Cardiac muscle cell (in vitro differentiated cells and primary cell): ENCODE results near the gene EIF3L. TPM values are rescaled to one million over a fixed set of nuclear protein-coding genes. Genes with fewer than 3 reads are reported as not detected.

ENCODE experiments used
- DNase-seq, 2 donors: peaks; one replicate each; pipeline versions ENCODE4 v3.0.0 to v3.0.0-alpha.2; 2010 to 2017; ENCODE audit warnings: low read depth in 1 of 2, low spot score in 1 of 2
- H3K27ac ChIP-seq: fragments of 200-600 bp; sonication (generic); 2 replicates; pipeline ENCODE4 v1.5.1; 2016
- H3K27me3 ChIP-seq: fragments of 200-600 bp; sonication (generic); 2 replicates; pipeline ENCODE4 v1.6.0; 2016; ENCODE audit warnings: control low read depth
- H3K36me3 ChIP-seq: fragments of 200-600 bp; sonication (generic); 2 replicates; pipeline ENCODE4 v1.5.1; 2016; ENCODE audit warnings: control low read depth
- H3K4me1 ChIP-seq: fragments of 200-600 bp; sonication (generic); 2 replicates; pipeline ENCODE4 v1.8.1; 2017; ENCODE audit warnings: low read depth, mild to moderate bottlenecking, mixed run types
- H3K4me3 ChIP-seq: fragments of 200-600 bp; sonication (generic); 2 replicates; pipeline ENCODE4 v1.5.1; 2016; ENCODE audit warnings: mild to moderate bottlenecking
- H3K9me3 ChIP-seq: fragments of 200-600 bp; sonication (generic); 2 replicates; pipeline ENCODE4 v1.5.1; 2017; ENCODE audit warnings: low read depth, mild to moderate bottlenecking, control low read depth
- polyA plus RNA-seq: library from polyadenylated mRNA; unstranded; fragments of >200 nt; fragmentation: Nextera tagmentation; extraction: Ambion mirVana; gene quantifications from 2 replicates; pipeline ENCODE4 v1.2.1, GENCODE V29; 2016
- total RNA-seq: library from RNA; depleted of rRNA; stranded (reverse); fragments of >200 nt; gene quantifications from 2 replicates; pipeline ENCODE4 v1.2.3, GENCODE V29; 2016
- TF ChIP-seq, protein P1 (sequence below): IDR thresholded peaks from 2 replicates; pipeline ENCODE4 v1.5.1; 2012; ENCODE audit warnings: low read depth, mild to moderate bottlenecking, low read length

The EIF3L gene
- total and polyA plus RNA-seq, 2 experiments from 2014 or later, result 213 to 422 TPM

DNA sequence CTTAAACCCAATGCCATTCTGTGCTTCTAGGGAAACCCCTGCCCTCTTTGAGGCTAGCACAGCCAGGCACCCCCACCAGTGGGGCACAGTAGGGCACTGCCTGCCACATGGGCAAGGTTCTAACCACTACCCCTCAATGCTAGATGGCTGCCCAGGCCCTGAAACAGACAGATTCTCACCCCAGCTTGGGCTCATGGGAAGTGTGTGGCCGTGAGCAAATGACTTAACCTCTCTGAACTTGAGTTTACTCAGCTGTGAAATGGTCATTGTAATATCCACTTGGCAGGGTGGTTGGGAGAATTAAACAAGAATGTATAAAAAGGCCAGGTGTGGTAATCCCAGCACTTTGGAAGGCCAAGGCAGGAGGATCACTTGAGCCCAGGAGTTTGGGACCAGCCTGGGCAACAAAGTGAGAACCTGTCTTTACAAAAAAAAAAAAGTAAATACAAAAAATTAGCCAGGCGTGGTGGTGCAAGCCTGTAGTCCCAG is 81.8 kb downstream of the EIF3L start:
- TF ChIP-seq, protein P1, sequence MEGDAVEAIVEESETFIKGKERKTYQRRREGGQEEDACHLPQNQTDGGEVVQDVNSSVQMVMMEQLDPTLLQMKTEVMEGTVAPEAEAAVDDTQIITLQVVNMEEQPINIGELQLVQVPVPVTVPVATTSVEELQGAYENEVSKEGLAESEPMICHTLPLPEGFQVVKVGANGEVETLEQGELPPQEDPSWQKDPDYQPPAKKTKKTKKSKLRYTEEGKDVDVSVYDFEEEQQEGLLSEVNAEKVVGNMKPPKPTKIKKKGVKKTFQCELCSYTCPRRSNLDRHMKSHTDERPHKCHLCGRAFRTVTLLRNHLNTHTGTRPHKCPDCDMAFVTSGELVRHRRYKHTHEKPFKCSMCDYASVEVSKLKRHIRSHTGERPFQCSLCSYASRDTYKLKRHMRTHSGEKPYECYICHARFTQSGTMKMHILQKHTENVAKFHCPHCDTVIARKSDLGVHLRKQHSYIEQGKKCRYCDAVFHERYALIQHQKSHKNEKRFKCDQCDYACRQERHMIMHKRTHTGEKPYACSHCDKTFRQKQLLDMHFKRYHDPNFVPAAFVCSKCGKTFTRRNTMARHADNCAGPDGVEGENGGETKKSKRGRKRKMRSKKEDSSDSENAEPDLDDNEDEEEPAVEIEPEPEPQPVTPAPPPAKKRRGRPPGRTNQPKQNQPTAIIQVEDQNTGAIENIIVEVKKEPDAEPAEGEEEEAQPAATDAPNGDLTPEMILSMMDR, result no peak
- H3K36me3 ChIP-seq, result peaks cover 8% of the 10 kb centered on the region

DNA sequence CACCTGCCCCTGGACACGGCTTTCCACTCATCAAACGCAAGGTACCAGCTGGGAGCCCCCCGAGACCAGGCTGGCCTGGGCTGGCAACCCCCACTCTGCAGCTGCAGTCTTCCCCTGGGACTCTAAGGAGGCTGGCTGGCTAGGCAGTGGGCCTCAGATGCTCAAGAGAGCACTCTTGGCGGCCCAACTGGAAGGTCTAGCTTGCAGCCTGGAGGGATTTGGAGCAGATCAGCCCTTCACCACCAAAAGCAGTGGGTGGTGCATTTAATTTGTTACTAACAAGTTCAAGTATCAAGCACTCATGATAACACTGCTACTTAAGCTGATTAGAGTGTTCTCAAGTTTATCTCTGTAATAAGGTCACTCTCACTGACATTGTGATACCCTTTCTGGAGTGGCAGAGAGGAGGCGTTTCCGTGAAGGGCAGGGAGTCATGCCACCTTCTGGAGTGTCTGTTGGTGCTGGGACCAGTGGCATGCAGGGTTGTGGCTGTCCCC is 82.7 kb downstream of the EIF3L start:
- TF ChIP-seq, protein P1, result no peak
- Histone ChIP-seq H3K27me3 (no peaks in the 10 kb centered on the region), H3K36me3 (peaks cover 5% of the 10 kb centered on the region), H3K27ac (no peak overlapping the region), H3K9me3 (no peaks in the 10 kb centered on the region), H3K4me1 (peaks cover 5% of the 10 kb centered on the region), H3K4me3 (no peak overlapping the region)
- peak in 1 of 2 donors; percentile 49 for DNase-seq

More for the DNA sequence above, 81.8 kb downstream of the EIF3L start:
- Histone ChIP-seq H3K4me3 (no peak overlapping the region), H3K27me3 (no peaks in the 10 kb centered on the region), H3K27ac (no peak overlapping the region), H3K4me1 (peaks cover 5% of the 10 kb centered on the region), H3K9me3 (no peaks in the 10 kb centered on the region)
- no peak for DNase-seq

DNA sequence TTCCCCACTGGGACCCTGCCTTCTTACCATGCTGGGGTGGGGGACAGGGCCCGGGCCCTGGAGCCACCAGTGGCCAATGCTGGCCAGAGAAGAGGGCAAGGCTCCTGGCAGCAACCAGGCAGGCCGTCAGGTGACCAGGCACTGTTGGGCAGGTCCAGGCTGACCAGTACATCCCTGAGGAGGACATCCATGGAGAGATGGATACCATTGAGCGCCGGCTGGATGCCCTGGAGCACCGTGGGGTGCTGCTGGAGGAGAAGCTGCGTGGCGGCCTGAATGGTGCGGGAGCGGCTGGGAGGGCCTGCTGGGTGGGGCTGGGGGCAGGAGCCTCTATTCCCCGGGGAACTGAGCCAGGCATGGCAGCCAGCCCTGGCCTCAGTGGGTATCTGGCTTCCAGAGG is 83.2 kb downstream of the EIF3L start:
- DNase-seq, result no peak
- H3K4me1 ChIP-seq, result peaks cover 5% of the 10 kb centered on the region
- no peaks in the 10 kb centered on the region for H3K9me3 ChIP-seq
- no peak overlapping the region for H3K4me3 ChIP-seq
- H3K36me3 ChIP-seq, result peaks cover 5% of the 10 kb centered on the region
- TF ChIP-seq, protein P1, result no peak
- no peaks in the 10 kb centered on the region for H3K27me3 ChIP-seq
- H3K27ac ChIP-seq, result no peak overlapping the region

DNA sequence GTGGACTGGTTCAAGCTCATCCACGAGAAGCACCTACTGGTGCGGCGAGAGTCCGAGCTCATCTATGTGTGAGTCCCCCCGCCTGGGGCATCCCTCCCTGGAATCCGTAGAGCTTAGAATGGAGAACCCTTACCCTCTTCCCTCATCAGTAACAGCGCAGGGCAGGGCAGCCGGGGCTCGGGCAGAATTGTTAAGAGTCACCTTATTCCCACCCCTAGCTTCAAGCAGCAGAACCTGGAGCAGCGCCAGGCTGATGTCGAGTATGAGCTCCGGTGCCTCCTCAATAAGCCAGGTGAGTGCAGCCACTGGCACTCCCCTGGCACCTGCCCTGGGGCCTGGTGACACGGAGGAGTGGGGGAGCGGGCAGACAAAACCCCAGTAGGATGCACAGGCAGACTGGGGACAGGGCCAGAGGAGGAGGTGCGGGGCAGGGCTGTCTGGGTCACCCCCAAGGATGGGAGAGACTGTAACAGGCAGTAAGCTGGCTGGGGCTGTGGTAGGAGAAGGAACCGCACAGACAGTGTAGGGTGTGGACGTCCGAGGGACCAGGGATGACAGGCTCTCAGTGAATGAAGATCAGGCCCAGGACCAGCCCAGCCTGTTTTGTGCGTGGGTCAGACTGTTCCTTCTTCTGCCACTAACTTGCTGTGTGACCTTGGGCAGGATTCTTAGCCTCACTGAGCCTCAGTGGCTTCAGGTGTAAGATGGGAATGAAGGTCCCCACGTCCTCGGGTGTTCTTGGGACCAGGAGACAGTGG is 83.8 kb downstream of the EIF3L start:
- no peak for DNase-seq
- peaks cover 5% of the 10 kb centered on the region for H3K4me1 ChIP-seq
- H3K4me3 ChIP-seq, result no peak overlapping the region
- no peaks in the 10 kb centered on the region for H3K9me3 ChIP-seq
- TF ChIP-seq, protein P1, result no peak
- no peak overlapping the region for H3K27ac ChIP-seq
- no peaks in the 10 kb centered on the region for H3K27me3 ChIP-seq
- peaks cover 2% of the 10 kb centered on the region for H3K36me3 ChIP-seq

DNA sequence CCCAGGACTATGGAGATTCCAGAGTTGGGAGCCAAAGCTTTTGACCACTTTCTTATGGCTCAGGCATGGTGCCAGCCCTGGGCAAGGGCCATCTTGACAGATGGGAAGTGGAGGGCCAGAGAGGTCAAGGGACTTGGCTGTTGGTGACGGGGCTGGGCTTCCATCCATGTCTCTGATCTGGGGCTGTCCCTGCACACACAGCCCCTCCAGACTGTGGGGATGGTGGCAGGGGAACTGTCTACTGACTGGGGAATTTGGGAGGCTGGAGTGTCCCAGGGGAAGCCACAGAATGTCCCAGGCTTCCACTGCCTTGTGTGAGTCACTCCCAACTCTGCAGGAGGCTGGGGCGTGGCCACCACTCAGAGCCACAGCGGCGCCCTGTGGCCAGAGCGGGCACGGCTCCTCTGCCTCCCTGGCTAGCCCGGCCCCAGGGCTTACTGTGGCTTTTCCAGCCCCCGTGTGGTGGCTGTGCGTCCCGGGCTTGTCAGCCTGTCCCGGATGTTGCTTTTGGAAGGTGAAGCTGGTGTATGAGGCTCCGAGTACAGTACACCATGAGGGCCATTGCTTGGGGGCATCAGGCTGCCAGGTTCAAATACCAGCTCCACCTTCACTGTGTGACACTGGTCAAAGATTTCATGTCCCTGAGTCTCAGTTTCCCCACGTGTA is 84.6 kb downstream of the EIF3L start:
- Histone ChIP-seq H3K4me1 (peaks cover 5% of the 10 kb centered on the region), H3K27me3 (no peaks in the 10 kb centered on the region), H3K27ac (no peak overlapping the region), H3K36me3 (peaks cover 2% of the 10 kb centered on the region), H3K4me3 (no peak overlapping the region), H3K9me3 (no peaks in the 10 kb centered on the region)
- DNase-seq, result peak; percentile 91 to 94
- TF ChIP-seq, protein P1, result peak; percentile 99

Other genes starting within 250 kb of the EIF3L start
- gene GGA1, start 240.6 kb upstream of the EIF3L start, total RNA-seq, result 91.9 and 114 TPM in 2 replicates
- 81.9 and 82.6 TPM in 2 replicates for gene GGA1, start 240.6 kb upstream of the EIF3L start, polyA plus RNA-seq
- 24.3 and 51.9 TPM in 2 replicates for gene SH3BP1, start 209.8 kb upstream of the EIF3L start, total RNA-seq
- 15.0 and 20.7 TPM in 2 replicates for gene SH3BP1, start 209.8 kb upstream of the EIF3L start, polyA plus RNA-seq
- 48.5 and 62.5 TPM in 2 replicates for gene PDXP, start 190.7 kb upstream of the EIF3L start, total RNA-seq
- gene PDXP, start 190.7 kb upstream of the EIF3L start, polyA plus RNA-seq, result 88.0 and 117 TPM in 2 replicates
- 6.6 and 24.5 TPM in 2 replicates for gene LGALS1, start 173.8 kb upstream of the EIF3L start, total RNA-seq
- gene LGALS1, start 173.8 kb upstream of the EIF3L start, polyA plus RNA-seq, result 8.1 and 37.3 TPM in 2 replicates
- 36.0 and 38.3 TPM in 2 replicates for gene NOL12, start 163.1 kb upstream of the EIF3L start, total RNA-seq
- gene NOL12, start 163.1 kb upstream of the EIF3L start, polyA plus RNA-seq, result 21.9 and 34.2 TPM in 2 replicates
- 160 and 202 TPM in 2 replicates for gene TRIOBP, start 152.4 kb upstream of the EIF3L start, total RNA-seq
- 150 and 191 TPM in 2 replicates for gene TRIOBP, start 152.4 kb upstream of the EIF3L start, polyA plus RNA-seq
- 74.2 and 95.0 TPM in 2 replicates for gene GCAT, start 41.5 kb upstream of the EIF3L start, total RNA-seq
- gene GCAT, start 41.5 kb upstream of the EIF3L start, polyA plus RNA-seq, result 66.4 and 97.6 TPM in 2 replicates
- not detected in 2 replicates for gene GALR3, start 26.0 kb upstream of the EIF3L start, total RNA-seq
- gene GALR3, start 26.0 kb upstream of the EIF3L start, polyA plus RNA-seq, result 0.95 and 1.0 TPM in 2 replicates
- 49.9 and 59.1 TPM in 2 replicates for gene ANKRD54, start 5.1 kb upstream of the EIF3L start, total RNA-seq
- gene ANKRD54, start 5.1 kb upstream of the EIF3L start, polyA plus RNA-seq, result 43.8 and 44.2 TPM in 2 replicates
- 27.4 and 34.9 TPM in 2 replicates for gene MICALL1, start 56.9 kb downstream of the EIF3L start, total RNA-seq
- gene MICALL1, start 56.9 kb downstream of the EIF3L start, polyA plus RNA-seq, result 10.2 and 13.6 TPM in 2 replicates
- 0.80 and 0.99 TPM in 2 replicates for gene C22orf23, start 104.2 kb downstream of the EIF3L start, total RNA-seq
- gene C22orf23, start 104.2 kb downstream of the EIF3L start, polyA plus RNA-seq, result 1.1 and 2.5 TPM in 2 replicates
- gene POLR2F, start 104.3 kb downstream of the EIF3L start, total RNA-seq, result 63.3 and 127 TPM in 2 replicates
- 124 and 183 TPM in 2 replicates for gene POLR2F, start 104.3 kb downstream of the EIF3L start, polyA plus RNA-seq
- 0.03 TPM in 1 of 2 replicates, not detected in the other for gene SOX10, start 135.1 kb downstream of the EIF3L start, total RNA-seq
- not detected in 2 replicates for gene SOX10, start 135.1 kb downstream of the EIF3L start, polyA plus RNA-seq
- 57.8 and 62.4 TPM in 2 replicates for gene PICK1, start 208.0 kb downstream of the EIF3L start, total RNA-seq
- 51.7 and 60.4 TPM in 2 replicates for gene PICK1, start 208.0 kb downstream of the EIF3L start, polyA plus RNA-seq
- gene SLC16A8, start 234.8 kb downstream of the EIF3L start, total RNA-seq, result 0.60 and 1.0 TPM in 2 replicates
- 1.7 and 3.7 TPM in 2 replicates for gene SLC16A8, start 234.8 kb downstream of the EIF3L start, polyA plus RNA-seq